Endothelial cell of umbilical vein (primary cell): ENCODE measurements around the gene ZNF563.

Experiments
- CTCF ChIP-seq, 2 donors: IDR thresholded peaks; 1 replicate in 1 of 2; 2 replicates in 1 of 2; pipeline ENCODE4 v1.5.1; 2011; ENCODE audit warnings: low read length in 2 of 2, mild to moderate bottlenecking in 2 of 2, moderate library complexity in 2 of 2, control low read depth in 1 of 2, inconsistent platforms in 1 of 2, low read depth in 1 of 2; ENCODE audit not compliant: insufficient read depth in 1 of 2; ENCODE audit errors: extremely low read depth in 1 of 2
- JUN ChIP-seq: IDR thresholded peaks from 2 replicates; pipeline ENCODE4 v1.6.1; 2011; ENCODE audit warnings: borderline replicate concordance, low read depth; ENCODE audit not compliant: insufficient read length, insufficient read depth
- MAX ChIP-seq: IDR thresholded peaks from 2 replicates; pipeline ENCODE4 v1.6.1; 2011; ENCODE audit not compliant: insufficient read depth, insufficient read length
- MYC ChIP-seq: IDR thresholded peaks from one replicate; pipeline ENCODE4 v1.6.1; 2011; ENCODE audit warnings: mild to moderate bottlenecking, low read depth, low read length
- POLR2A ChIP-seq: IDR thresholded peaks from 2 replicates; pipeline ENCODE4 v1.6.1; 2012; ENCODE audit warnings: low read depth, mild to moderate bottlenecking, control low read depth, low read length
- POLR2AphosphoS5 ChIP-seq: IDR thresholded peaks from 2 replicates; pipeline ENCODE4 v1.6.1; 2012; ENCODE audit warnings: low read depth, mild to moderate bottlenecking, control low read depth, low read length, moderate library complexity; ENCODE audit not compliant: insufficient read depth

- no peak for TF ChIP-seq CTCF (IDR thresholded peaks at IDR 0.05; ENCODE audit: extremely low read depth in 1 of 2, insufficient read depth in 1 of 2, low read depth in 1 of 2, low read length in 2 of 2)
- TF ChIP-seq POLR2AphosphoS5: no peak
- no peak for TF ChIP-seq MAX
- TF ChIP-seq POLR2A: no peak
- TF ChIP-seq MYC: no peak
- TF ChIP-seq JUN: no peak
Measured at GRCh38 chr19:12350185-12350889, 16.9 kb upstream of the ZNF563 start.
